ENCODE results near the gene GBA2. TPM values are rescaled to one million over a fixed set of nuclear protein-coding genes. Genes with fewer than 3 reads are reported as not detected.

The GBA2 gene
- total RNA-seq, 1 donor from 2014 or later, result 130 TPM

DNA sequence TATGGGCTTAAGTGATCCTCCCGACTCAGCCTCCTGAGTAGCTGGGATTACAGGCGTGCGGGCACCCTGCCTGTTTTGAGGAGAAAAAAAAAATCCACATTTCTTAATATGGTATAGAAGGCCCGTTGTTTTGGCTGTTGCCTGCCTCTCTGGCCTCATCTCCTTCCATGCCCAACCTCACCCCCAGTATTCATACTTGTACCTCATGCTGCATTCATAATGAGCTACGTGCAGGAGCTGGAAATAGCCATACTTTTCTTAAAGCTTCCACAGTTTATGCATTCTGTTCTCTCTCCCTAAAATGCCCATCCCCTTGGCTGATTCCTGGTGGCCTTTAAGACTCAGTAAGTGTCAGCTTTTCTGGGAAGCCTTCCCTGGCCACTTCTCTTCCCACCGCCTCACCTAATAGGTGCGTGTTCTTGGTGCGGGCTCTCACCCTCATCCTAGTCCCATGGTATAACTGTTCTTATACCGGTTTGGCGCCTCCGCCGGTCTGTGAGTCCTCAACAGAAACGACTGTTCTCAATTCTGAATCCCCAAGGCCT is 57.2 kb downstream of the GBA2 start:
- Mint-ChIP-seq H3K4me1 (ENCODE audit: low read depth) (peaks cover 5% of the 10 kb centered on the region), H3K36me3 (ENCODE audit: insufficient read depth) (peaks cover 5% of the 10 kb centered on the region), H3K27me3 (peaks cover 13% of the 10 kb centered on the region), H3K27ac (no peak overlapping the region), H3K9me3 (ENCODE audit: low read depth) (no peaks in the 10 kb centered on the region), H3K4me3 (ENCODE audit: low read depth) (peak overlapping the region; percentile 79)
- TF ChIP-seq, protein P1, sequence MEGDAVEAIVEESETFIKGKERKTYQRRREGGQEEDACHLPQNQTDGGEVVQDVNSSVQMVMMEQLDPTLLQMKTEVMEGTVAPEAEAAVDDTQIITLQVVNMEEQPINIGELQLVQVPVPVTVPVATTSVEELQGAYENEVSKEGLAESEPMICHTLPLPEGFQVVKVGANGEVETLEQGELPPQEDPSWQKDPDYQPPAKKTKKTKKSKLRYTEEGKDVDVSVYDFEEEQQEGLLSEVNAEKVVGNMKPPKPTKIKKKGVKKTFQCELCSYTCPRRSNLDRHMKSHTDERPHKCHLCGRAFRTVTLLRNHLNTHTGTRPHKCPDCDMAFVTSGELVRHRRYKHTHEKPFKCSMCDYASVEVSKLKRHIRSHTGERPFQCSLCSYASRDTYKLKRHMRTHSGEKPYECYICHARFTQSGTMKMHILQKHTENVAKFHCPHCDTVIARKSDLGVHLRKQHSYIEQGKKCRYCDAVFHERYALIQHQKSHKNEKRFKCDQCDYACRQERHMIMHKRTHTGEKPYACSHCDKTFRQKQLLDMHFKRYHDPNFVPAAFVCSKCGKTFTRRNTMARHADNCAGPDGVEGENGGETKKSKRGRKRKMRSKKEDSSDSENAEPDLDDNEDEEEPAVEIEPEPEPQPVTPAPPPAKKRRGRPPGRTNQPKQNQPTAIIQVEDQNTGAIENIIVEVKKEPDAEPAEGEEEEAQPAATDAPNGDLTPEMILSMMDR (IDR thresholded peaks at IDR 0.05; ENCODE audit: unreplicated experiment), result no peak
- no peak for DNase-seq (ENCODE audit: low spot score, unreplicated experiment)

DNA sequence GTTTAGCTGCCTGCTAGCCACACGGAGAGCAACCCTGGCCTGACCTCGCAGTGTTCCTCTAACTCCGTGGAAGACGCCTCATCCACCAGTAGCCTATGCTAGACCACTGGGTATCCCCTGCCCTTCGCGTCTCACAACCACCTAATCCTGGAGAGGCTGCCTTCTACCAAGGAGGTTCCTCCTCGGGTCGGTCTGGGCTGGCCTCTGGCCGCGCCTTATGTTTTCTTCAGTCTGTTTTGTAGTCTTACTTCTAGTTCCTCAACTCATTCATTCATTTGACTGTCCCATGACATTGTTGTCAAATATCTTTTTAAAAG is 57.7 kb downstream of the GBA2 start:
- H3K4me3 Mint-ChIP-seq (ENCODE audit: low read depth), result peak overlapping the region; percentile 79
- DNase-seq (ENCODE audit: low spot score, unreplicated experiment), result no peak
- no peaks in the 10 kb centered on the region for H3K9me3 Mint-ChIP-seq (ENCODE audit: low read depth)
- peaks cover 5% of the 10 kb centered on the region for H3K4me1 Mint-ChIP-seq (ENCODE audit: low read depth)
- H3K27me3 Mint-ChIP-seq, result peaks cover 13% of the 10 kb centered on the region
- H3K36me3 Mint-ChIP-seq (ENCODE audit: insufficient read depth), result no peaks in the 10 kb centered on the region
- TF ChIP-seq, protein P1 (IDR thresholded peaks at IDR 0.05; ENCODE audit: unreplicated experiment), result no peak
- peak overlapping the region; percentile 44 for H3K27ac Mint-ChIP-seq

DNA sequence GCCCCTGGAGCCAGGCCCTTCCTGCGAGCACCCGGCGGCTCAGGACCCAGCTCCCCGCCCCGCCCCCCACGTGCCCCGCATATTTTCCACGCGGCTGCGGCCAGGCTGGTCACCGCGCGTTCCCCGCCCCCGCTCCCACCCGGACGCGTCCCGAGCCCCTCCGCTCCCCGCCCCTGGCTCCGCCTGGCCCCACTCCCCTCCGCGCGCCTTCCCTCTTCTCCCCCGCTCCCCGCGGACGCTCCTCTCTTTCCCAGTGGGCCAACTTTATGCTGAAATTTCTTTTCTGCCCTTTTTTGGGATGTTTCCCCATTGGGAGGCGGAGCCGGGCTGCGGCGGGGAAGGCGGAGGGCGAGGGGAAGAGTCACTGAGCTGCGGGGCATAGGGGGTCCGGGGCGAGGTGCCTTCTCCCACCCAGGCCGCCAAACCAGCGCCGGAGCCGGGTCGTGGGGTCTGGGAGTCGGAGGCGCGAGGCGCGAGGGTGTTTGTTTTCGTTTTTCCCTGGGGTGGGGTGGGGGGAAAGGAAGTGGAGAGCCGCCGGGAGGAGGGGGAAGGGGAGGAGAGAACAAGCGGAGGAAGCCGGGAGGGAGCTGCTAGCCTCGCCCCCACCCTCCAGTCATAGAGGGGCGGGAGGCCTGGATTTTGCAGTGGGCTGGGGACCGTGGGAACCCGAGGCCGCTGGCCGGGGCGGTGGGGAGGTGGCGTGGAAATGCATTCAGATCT is 58.3 kb downstream of the GBA2 start:
- TF ChIP-seq, protein P1 (IDR thresholded peaks at IDR 0.05; ENCODE audit: unreplicated experiment), result no peak
- Mint-ChIP-seq H3K9me3 (ENCODE audit: low read depth) (no peaks in the 10 kb centered on the region), H3K4me3 (ENCODE audit: low read depth) (peak overlapping the region; percentile 79), H3K4me1 (ENCODE audit: low read depth) (peaks cover 5% of the 10 kb centered on the region), H3K27ac (peak overlapping the region; percentile 44), H3K36me3 (ENCODE audit: insufficient read depth) (no peaks in the 10 kb centered on the region), H3K27me3 (peaks cover 13% of the 10 kb centered on the region)
- peak; percentile 23 for DNase-seq (ENCODE audit: low spot score, unreplicated experiment)

DNA sequence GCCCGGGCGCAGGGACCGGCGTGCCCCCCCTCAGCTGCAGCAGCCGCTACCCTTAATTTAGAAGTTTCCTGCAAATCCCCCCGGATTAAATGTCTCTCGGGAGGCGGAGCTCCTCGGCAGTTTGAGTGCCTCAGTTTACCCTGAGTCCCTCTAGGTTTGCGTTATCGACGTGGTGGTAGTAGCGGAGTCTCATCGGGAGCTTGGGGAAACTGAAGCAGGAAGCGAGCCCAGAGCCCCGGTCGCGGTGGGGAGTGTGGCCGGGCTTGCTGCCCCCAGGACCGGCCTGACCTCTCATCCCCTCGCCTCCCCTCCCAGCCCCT is 58.8 kb downstream of the GBA2 start:
- TF ChIP-seq, protein P1 (IDR thresholded peaks at IDR 0.05; ENCODE audit: unreplicated experiment), result no peak
- no peaks in the 10 kb centered on the region for H3K36me3 Mint-ChIP-seq (ENCODE audit: insufficient read depth)
- H3K27me3 Mint-ChIP-seq, result peaks cover 13% of the 10 kb centered on the region
- H3K4me3 Mint-ChIP-seq (ENCODE audit: low read depth), result peak overlapping the region; percentile 79
- H3K4me1 Mint-ChIP-seq (ENCODE audit: low read depth), result peaks cover 5% of the 10 kb centered on the region
- H3K9me3 Mint-ChIP-seq (ENCODE audit: low read depth), result no peaks in the 10 kb centered on the region
- no peak for DNase-seq (ENCODE audit: low spot score, unreplicated experiment)
- H3K27ac Mint-ChIP-seq, result no peak overlapping the region

DNA sequence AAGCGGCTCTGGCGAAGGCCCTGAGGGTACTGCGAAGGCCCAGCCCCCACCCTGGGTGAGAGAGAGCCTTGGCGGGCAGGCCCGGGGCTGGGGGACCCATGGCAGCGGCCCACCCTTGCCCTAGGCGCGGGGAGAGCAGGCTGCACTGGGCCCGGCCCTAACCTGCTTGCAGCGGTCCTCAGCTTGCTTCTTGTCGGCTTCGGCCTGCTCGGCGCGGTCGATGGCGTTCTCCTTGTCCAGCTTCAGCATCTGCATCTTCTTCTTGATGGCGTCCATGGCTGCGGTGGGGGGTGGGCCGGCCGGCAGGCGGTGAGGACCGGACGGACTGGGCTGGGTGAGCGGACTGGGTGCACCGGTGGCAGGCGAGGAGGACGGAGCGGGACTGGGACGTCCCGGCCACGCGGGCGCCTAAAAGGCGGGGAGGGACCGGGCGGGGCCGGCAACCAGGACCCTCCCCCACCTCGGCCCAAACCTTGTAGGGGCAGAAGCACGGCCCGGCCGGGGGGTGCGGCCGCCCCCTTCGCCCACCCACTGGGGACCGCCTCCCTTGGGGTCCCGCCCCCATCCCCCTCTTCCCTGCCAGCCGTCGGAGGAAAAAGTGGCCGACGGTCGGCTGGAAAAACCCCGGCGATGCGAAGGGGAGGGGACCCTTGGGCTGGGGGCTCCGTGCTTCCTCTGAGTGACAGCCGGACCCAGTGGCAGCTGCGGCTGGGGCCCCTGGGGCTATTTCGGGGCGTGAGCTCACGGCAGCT is 59.3 kb downstream of the GBA2 start, which contains the start of gene TPM2:
TSS of gene TPM2 (minus strand) at position 384 of the 752 bp plus-strand sequence. CDS start at position 276, 108 bp downstream.
- Mint-ChIP-seq H3K36me3 (ENCODE audit: insufficient read depth) (no peaks in the 10 kb centered on the region), H3K4me1 (ENCODE audit: low read depth) (peaks cover 5% of the 10 kb centered on the region), H3K9me3 (ENCODE audit: low read depth) (no peaks in the 10 kb centered on the region), H3K27ac (peak within 1 kb of the TSS; percentile 44), H3K4me3 (ENCODE audit: low read depth) (peak within 1 kb of the TSS; percentile 79), H3K27me3 (peaks cover 13% of the 10 kb centered on the region)
- DNase-seq (ENCODE audit: low spot score, unreplicated experiment), result peak; percentile 18
- TF ChIP-seq, protein P1 (IDR thresholded peaks at IDR 0.05; ENCODE audit: unreplicated experiment), result no peak

Data from progenitor cell of endocrine pancreas (in vitro differentiated cells).